Right lobe of liver (tissue), 4 donors: ENCODE data around the gene RASAL3.

ENCODE experiments used
- CTCF ChIP-seq, 4 donors: fragments of 200-600 bp in 3 of 4; fragments of 450-650 bp in 1 of 4; IDR thresholded peaks; one replicate each; pipeline versions ENCODE4 v1.5.1 to v1.8.0; 2016 to 2022; ENCODE audit warnings: antibody characterized with exemption in 4 of 4, mild to moderate bottlenecking in 2 of 4
- POLR2A ChIP-seq: fragments of 450-650 bp; IDR thresholded peaks from one replicate; pipeline ENCODE4 v1.6.1; 2017; ENCODE audit warnings: antibody characterized with exemption, mild to moderate bottlenecking
- donor health status: DM: no; HTN: no; CAD: no.
- donor health status: DM: no; HTN: no; CAD: no.
- donor health status: DM: no; HTN: yes; CAD: no.

- TF ChIP-seq CTCF (IDR thresholded peaks at IDR 0.05), result no peak
- TF ChIP-seq POLR2A, result no peak
Observed at GRCh38 chr19:15430526-15431120, 33.7 kb downstream of the RASAL3 start.
